NCI-H524 treated with DMSO at 0.1 percent for 48 hours (cell line): ENCODE results near the gene OTOA.
"Not testable (repeated sequence)": the region's sequence is repeated elsewhere in the genome, so short reads cannot be mapped to it uniquely, and the experiment has no call there.

Source experiments
- DNase-seq: peaks from one replicate; lab custom pipeline; 2025; lab: John Stamatoyannopoulos, UW

Gene OTOA

DNA sequence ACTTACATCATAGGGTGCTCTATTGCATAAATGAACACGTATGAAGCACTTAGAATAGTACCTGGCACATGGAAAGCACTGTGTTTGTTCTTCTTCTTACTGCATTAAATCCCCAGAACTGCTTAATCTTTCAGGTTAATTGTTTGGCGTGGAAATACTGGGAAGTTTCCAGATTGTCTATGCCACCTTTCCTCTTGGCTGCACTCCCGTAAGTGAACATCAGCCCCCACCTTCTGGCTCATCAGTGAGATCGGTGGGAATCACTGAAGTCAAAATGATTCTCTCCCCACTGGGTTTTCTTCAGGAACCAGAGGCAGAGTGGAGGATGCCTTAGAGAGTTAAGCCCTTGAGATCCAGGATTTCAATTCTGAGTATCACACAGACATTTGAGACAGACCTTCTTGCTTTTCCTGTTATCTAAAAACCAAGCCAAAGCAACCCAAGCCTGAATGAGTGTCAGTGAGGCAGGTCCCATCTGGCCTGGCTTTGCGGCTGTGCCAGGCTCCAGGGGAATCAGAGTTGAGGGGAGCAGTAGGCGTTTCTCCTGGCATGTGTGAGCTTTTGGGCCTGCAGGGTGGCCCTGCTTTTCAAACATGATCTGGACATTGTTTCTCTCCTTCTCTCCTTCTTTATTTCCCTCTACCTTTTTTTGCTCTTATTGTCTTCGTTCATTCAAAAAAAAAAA, 59.1 kb downstream of the OTOA start:
- DNase-seq: no peak

DNA sequence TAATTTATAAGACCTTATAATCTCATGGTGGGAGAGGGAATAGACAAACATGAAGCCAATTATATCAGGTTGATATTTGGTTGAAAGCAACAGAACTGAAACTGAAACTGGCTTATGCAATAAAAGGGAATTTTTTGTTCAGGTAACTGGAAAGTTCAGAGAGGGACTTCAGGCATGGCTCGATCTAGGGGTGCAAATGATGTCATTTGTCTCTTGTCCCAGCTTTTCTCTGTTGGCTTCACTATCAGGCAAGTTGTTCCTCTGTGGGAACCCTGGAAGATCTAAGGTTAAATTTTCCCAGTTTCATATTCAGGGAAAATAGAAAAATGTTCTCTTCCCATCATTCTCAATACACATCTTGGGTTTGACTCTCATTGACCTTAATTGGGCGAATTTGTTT, 59.8 kb downstream of the OTOA start:
- no peak for DNase-seq

- no peak for DNase-seq
Measured at GRCh38 chr16:21727344-21727743, 63.6 kb downstream of the OTOA start.

- DNase-seq: not testable (repeated sequence)
Measured at GRCh38 chr16:21731233-21731632, 67.5 kb downstream of the OTOA start.

GRCh38 chr16:21740637-21741036, 76.9 kb downstream of the OTOA start:
- not testable (repeated sequence) for DNase-seq

GRCh38 chr16:21756192-21757079, 92.7 kb downstream of the OTOA start:
- DNase-seq: not testable (repeated sequence)

GRCh38 chr16:21757080-21757671, 93.4 kb downstream of the OTOA start:
- not testable (repeated sequence) for DNase-seq

GRCh38 chr16:21768280-21768679, 104.5 kb downstream of the OTOA start:
- not testable (repeated sequence) for DNase-seq

- not testable (repeated sequence) for DNase-seq
Measured at GRCh38 chr16:21768810-21769209, 105.0 kb downstream of the OTOA start.

- not testable (repeated sequence) for DNase-seq
Measured at GRCh38 chr16:21769284-21769683, 105.5 kb downstream of the OTOA start.

DNA sequence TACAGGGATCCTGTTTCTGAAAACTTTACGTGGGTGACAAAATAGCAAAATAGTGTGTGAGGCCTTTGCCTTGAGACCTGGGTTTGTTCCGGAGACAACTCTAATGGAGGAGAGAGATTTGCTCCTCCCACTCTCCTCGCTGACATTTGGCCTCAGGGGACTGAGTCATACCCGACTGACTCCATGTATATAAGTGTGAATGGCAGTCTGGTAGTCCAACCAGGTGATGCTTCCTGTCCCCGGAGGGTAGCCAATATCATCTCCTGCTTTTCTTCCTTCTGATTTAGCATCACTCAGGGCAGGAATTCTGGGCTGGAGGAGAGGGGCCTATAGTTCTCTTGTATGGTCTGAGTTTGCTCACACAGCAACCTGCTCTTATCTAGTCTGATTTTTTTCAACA, 106.8 kb downstream of the OTOA start:
- DNase-seq: not testable (repeated sequence)

GRCh38 chr16:21772547-21773206, 108.9 kb downstream of the OTOA start:
- not testable (repeated sequence) for DNase-seq

DNA sequence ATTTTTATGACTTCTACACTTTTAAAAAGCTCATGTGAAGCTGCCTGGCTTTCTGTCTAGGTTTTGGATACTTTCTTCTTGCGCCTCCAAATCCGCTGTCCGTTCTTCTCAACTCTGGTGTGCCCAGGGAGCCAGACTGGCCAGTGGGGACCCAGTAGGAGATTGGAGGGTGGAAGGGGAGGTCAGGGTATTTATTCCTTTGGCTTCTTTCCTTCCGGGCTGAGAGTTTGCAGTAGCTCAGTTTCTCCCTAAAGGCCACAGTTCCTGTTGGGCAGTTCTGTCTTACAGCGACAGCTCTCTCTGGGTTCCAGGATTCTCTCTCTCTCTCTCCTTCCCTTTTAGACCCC, 109.4 kb downstream of the OTOA start:
- DNase-seq: not testable (repeated sequence)

DNA sequence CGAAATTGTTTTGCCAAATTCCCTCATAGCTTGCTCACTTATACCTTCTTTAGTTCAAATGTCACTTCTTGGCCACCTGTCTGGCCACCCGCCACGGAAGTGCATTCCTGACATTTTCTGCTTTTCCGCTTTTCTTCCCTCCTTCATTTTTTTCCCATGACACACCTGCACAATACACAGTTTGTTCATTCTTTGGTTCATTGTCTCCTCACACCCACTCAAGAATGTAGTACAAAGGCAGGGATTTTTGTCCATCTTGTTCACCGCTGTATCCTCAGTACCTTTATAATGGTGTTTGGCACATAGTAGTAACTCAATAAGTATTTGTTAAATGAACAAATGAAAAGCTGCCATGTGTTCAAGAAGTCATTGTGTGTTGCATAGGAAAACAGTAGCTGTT, 116.8 kb downstream of the OTOA start:
- DNase-seq: not testable (repeated sequence)

DNA sequence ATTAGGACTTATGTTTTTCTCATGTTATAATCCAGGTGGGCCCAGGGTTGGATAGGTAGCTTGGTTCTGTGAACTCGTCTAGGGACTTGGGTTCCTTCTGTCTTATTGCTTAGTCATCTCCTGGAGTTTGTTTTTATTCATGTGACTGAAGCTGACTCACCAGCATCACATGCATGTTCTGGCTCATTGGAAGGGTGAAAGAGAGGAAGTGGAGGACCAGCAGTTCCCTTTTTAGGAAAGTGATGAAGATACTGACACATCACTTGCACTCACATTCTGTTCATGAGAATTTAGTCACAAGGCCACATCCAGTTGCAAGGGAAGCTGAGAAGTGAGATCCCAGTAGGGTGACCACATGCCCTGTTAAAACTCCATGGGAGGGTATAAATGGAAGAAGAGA, 126.7 kb downstream of the OTOA start:
- not testable (repeated sequence) for DNase-seq

DNA sequence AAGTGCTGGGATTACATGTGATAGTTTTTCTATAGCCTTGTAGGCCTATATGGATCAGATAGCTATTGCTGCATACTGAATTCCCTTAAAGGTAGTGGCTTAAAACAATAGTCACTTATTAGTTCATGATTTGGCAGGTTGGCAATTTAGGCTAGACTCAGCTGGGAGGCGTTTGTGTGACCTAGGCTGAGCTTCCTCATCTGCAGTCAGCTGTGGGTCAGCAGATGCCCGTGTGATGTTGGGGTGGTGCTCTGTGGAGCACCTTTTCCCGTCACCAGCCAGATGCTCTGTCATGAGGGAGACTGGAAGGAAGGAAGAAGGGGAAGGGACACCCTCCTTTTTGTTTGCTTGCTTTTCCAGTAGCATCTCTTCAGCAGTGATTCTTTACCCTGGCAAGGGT, 129.5 kb downstream of the OTOA start:
- DNase-seq: not testable (repeated sequence)

DNA sequence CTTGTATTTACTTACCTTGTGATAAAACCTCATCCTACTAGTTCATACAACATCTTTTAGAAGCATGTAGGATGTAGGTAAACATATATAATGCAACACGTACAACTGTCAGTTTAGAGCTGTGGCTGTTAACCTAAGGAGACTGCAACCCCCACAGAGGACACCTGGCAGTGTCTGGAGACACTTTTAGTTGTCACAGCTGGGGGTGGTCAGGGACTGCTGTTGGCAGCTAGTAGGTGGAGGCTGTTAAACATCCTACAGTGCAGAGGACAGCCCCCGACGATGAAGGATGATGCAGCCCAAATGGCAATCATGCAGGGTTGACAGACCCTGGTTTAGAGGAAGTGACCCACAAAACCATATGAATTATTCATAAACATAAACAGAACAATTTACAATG, 134.8 kb downstream of the OTOA start:
- not testable (repeated sequence) for DNase-seq

DNA sequence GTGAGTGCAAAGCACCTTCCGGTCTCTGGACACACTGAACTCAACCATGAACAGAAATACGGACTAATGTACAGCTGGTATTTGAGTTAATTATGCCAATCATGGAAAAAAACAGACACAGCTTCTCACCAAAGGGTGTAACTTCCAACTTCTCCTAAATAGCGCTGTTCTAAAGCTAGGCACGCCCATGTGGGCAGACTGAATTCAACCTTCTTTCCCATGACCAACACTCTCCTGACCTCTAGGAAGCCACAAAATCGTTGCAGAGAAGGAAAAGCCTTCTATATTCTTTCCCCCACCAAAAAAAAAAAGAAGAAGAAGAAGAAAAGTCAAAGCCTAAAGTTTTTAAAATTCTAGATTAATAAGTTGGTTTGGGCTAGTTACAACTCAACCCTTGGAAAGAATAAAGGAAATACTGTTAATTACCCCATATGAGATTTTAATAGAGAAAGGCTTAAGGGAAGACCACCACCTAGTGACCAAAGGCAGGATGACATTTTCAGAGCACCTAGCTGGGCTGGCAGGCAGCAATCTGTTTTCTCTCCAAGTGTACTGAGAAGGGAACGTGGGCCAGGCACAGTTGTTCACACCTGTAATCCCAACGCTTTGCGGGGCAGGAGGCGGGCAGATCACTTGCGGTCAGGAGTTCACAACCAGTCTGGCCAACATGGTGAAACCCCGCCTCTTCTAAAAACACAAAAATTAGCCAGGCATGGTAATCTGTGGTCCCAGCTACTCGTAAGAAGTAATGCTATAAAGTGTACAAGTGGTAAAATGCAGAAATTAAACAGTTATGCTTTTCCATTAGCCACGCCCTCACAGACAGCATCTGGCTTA, 138.0 kb downstream of the OTOA start:
- not testable (repeated sequence) for DNase-seq

DNA sequence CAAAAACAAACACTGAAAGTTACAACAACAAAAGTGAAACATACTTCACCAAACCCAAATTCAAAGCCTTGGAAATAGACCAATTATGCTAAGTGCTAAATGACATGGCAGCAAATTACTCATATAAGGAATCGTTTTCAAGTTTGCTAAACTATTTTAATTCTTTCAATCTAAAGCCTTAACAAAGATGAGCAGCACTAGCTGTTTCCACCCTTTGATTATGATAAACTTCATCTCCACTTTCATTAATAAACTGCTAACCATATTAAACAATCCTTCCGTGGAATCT, 138.6 kb downstream of the OTOA start:
- not testable (repeated sequence) for DNase-seq
